GM12891 (cell line): ENCODE measurements around the gene KSR1.

ENCODE experiments used
- POLR2A ChIP-seq: IDR thresholded peaks from 2 replicates; pipeline ENCODE4 v1.6.1; 2011; ENCODE audit warnings: low read depth, low read length, control low read depth
- POLR2AphosphoS5 ChIP-seq: IDR thresholded peaks from 2 replicates; pipeline ENCODE4 v1.6.1; 2011; ENCODE audit warnings: low read depth, low read length, control low read depth
- SPI1 ChIP-seq: IDR thresholded peaks from 2 replicates; pipeline ENCODE4 v1.6.1; 2011; ENCODE audit warnings: low read depth, low read length, control low read depth

- TF ChIP-seq POLR2A (no peak), POLR2AphosphoS5 (no peak), SPI1 (no peak)
Measured at GRCh38 chr17:27578718-27579085, 122.5 kb downstream of the KSR1 start.
